CD8-positive, alpha-beta memory T cell (primary cell): Measurements from ENCODE around the gene LMX1B. TPM values are rescaled to one million over a fixed set of nuclear protein-coding genes. Genes with fewer than 3 reads are reported as not detected.
A peak's percentile ranks its signal among the peaks of the same experiment; 100 is the strongest.

Experiments
- CTCF ChIA-PET: fragments of 350-600 bp; sonication (Branson Sonifier 250); formaldehyde crosslinking; loops from one replicate; lab custom pipeline; 2021; ENCODE audit warnings: antibody characterized with exemption; lab: Charles Lee
- POLR2A ChIA-PET: fragments of 350-600 bp; sonication (Branson Sonifier 250); formaldehyde crosslinking; loops from one replicate; lab custom pipeline; 2021; ENCODE audit warnings: antibody characterized with exemption; lab: Charles Lee
- DNase-seq, 5 donors: peaks; one replicate each; pipeline versions ENCODE4 v3.0.0 to v3.0.0-alpha.2; 2020 to 2022; ENCODE audit warnings: mixed read lengths in 1 of 5
- H3K27ac ChIP-seq: one replicate; pipeline ENCODE4 v1.7.0; 2013; ENCODE audit warnings: low read depth, mild to moderate bottlenecking, low read length, moderate library complexity
- H3K27me3 ChIP-seq: 2 replicates; pipeline ENCODE4 v1.7.0; 2013; ENCODE audit warnings: low read length, mild to moderate bottlenecking; ENCODE audit not compliant: insufficient read depth, poor library complexity, severe bottlenecking
- H3K36me3 ChIP-seq: 2 replicates; pipeline ENCODE4 v1.7.0; 2013; ENCODE audit warnings: mild to moderate bottlenecking, low read length, moderate library complexity; ENCODE audit not compliant: insufficient read depth
- H3K4me1 ChIP-seq: 2 replicates; pipeline ENCODE4 v1.7.0; 2013; ENCODE audit warnings: mild to moderate bottlenecking, low read length, moderate library complexity; ENCODE audit not compliant: insufficient read depth
- H3K4me3 ChIP-seq: 2 replicates; pipeline ENCODE4 v1.7.0; 2013; ENCODE audit warnings: mild to moderate bottlenecking, low read length
- H3K9me3 ChIP-seq: 2 replicates; pipeline ENCODE4 v1.7.0; 2013; ENCODE audit warnings: mild to moderate bottlenecking, low read length
- H3K27ac Mint-ChIP-seq, 8 donors: one replicate each; pipeline ENCODE4 v1.8.0; 2020 to 2021; ENCODE audit warnings: mixed read lengths in 8 of 8, mild to moderate bottlenecking in 6 of 8, inconsistent platforms in 3 of 8, moderate library complexity in 3 of 8
- H3K27me3 Mint-ChIP-seq, 2 donors: one replicate each; pipeline ENCODE4 v1.8.0; 2020 to 2021; ENCODE audit warnings: mixed read lengths in 2 of 2, mild to moderate bottlenecking in 1 of 2, moderate library complexity in 1 of 2
- H3K36me3 Mint-ChIP-seq, 3 donors: one replicate each; pipeline ENCODE4 v1.8.0; 2020 to 2021; ENCODE audit warnings: mixed read lengths in 3 of 3, inconsistent platforms in 1 of 3, mild to moderate bottlenecking in 1 of 3
- H3K4me1 Mint-ChIP-seq, 3 donors: one replicate each; pipeline ENCODE4 v1.8.0; 2020 to 2021; ENCODE audit warnings: mixed read lengths in 3 of 3, inconsistent platforms in 1 of 3, mild to moderate bottlenecking in 1 of 3
- H3K4me3 Mint-ChIP-seq, 7 donors: one replicate each; pipeline ENCODE4 v1.8.0; 2020 to 2021; ENCODE audit warnings: mixed read lengths in 7 of 7, mild to moderate bottlenecking in 6 of 7, moderate library complexity in 4 of 7, inconsistent platforms in 2 of 7
- H3K9me3 Mint-ChIP-seq, 5 donors: one replicate each; pipeline ENCODE4 v1.8.0; 2020 to 2022; ENCODE audit warnings: mixed read lengths in 5 of 5, mild to moderate bottlenecking in 3 of 5, moderate library complexity in 2 of 5, inconsistent platforms in 1 of 5
- polyA plus RNA-seq: library from polyadenylated mRNA; unstranded; fragments of 300-500 nt; fragmentation: Illumina TruSeq; gene quantifications from one replicate; pipeline ENCODE4 v1.2.3, GENCODE V29; 2021
- total RNA-seq, 2 experiments: library from RNA; stranded (reverse); gene quantifications; one replicate each; pipeline ENCODE4 v1.2.3, GENCODE V29; 2021

The LMX1B gene
- total and polyA plus RNA-seq, 3 experiments from 2014 or later: not detected

- peaks cover 58 to 78% of the 10 kb centered on the region in 2 donors for H3K27me3 Mint-ChIP-seq
- Histone ChIP-seq H3K27me3 (peaks cover 20% of the 10 kb centered on the region), H3K36me3 (no peaks in the 10 kb centered on the region), H3K9me3 (no peaks in the 10 kb centered on the region), H3K4me3 (no peak overlapping the region), H3K4me1 (no peaks in the 10 kb centered on the region), H3K27ac (no peak overlapping the region)
- H3K27ac Mint-ChIP-seq: no peak overlapping the region
- H3K4me3 Mint-ChIP-seq: no peak overlapping the region
- POLR2A ChIA-PET: no interaction called here
- peaks cover 0 to 1% (median 0%) of the 10 kb centered on the region in 5 donors for H3K9me3 Mint-ChIP-seq
- H3K36me3 Mint-ChIP-seq: no peaks in the 10 kb centered on the region
- DNase-seq: no peak
- CTCF ChIA-PET: interaction anchor here (1.9 kb wide), 1 partner anchor 13 kb away, joined by 8 read pairs; no protein-coding TSS in a partner anchor
- H3K4me1 Mint-ChIP-seq: peaks cover 6 to 15% (median 8%) of the 10 kb centered on the region in 3 donors
These were observed 63.0 kb downstream of the LMX1B start for GRCh38 chr9:126676685-126677143.

- POLR2A ChIA-PET: interaction anchor here (0.7 kb wide), 1 partner anchor 64 kb away, joined by 6 read pairs; the partner anchor contains the start of gene LMX1B
These were observed 63.7 kb downstream of the LMX1B start for GRCh38 chr9:126677188-126678084.

GRCh38 chr9:126678989-126679388 is 65.3 kb downstream of the LMX1B start:
- Histone ChIP-seq H3K36me3 (no peaks in the 10 kb centered on the region), H3K9me3 (no peaks in the 10 kb centered on the region), H3K27me3 (peaks cover 34% of the 10 kb centered on the region), H3K4me1 (no peaks in the 10 kb centered on the region), H3K27ac (no peak overlapping the region), H3K4me3 (no peak overlapping the region)
- H3K4me3 Mint-ChIP-seq: peak overlapping the region in 1 of 7 donors; percentile 73
- H3K27me3 Mint-ChIP-seq: peaks cover 67 to 76% of the 10 kb centered on the region in 2 donors
- ChIA-PET CTCF (interaction anchor here (1.0 to 1.6 kb wide), 3 partner anchors 10 to 180 kb away, joined by 3 to 5 read pairs (median 3); no protein-coding TSS in a partner anchor), POLR2A (no interaction called here)
- H3K36me3 Mint-ChIP-seq: no peaks in the 10 kb centered on the region
- H3K9me3 Mint-ChIP-seq: peaks cover 0 to 1% (median 0%) of the 10 kb centered on the region in 5 donors
- DNase-seq: no peak
- H3K4me1 Mint-ChIP-seq: peaks cover 6 to 19% (median 8%) of the 10 kb centered on the region in 3 donors
- H3K27ac Mint-ChIP-seq: peak overlapping the region in 1 of 8 donors; percentile 7

More at GRCh38 chr9:126677188-126678084, 63.7 kb downstream of the LMX1B start:
- Mint-ChIP-seq H3K36me3 (no peaks in the 10 kb centered on the region), H3K9me3 (peaks cover 0 to 1% (median 0%) of the 10 kb centered on the region in 5 donors), H3K27ac (peak overlapping the region in 3 of 8 donors; percentile 17 to 60 (median 27)), H3K4me1 (peaks cover 6 to 15% (median 8%) of the 10 kb centered on the region in 3 donors), H3K27me3 (peaks cover 59 to 77% of the 10 kb centered on the region in 2 donors), H3K4me3 (no peak overlapping the region)
- Histone ChIP-seq H3K36me3 (no peaks in the 10 kb centered on the region), H3K4me1 (no peaks in the 10 kb centered on the region), H3K27ac (no peak overlapping the region), H3K9me3 (no peaks in the 10 kb centered on the region), H3K27me3 (peaks cover 25% of the 10 kb centered on the region), H3K4me3 (no peak overlapping the region)
- DNase-seq: no peak
- CTCF ChIA-PET: interaction anchor here (1.0 to 1.9 kb wide), 4 partner anchors 12 to 179 kb away, joined by 3 to 8 read pairs (median 4); no protein-coding TSS in a partner anchor

- H3K27me3 ChIP-seq: peaks cover 37% of the 10 kb centered on the region
- Mint-ChIP-seq H3K36me3 (no peaks in the 10 kb centered on the region), H3K4me3 (no peak overlapping the region), H3K27ac (no peak overlapping the region), H3K27me3 (peaks cover 64 to 77% of the 10 kb centered on the region in 2 donors), H3K4me1 (peaks cover under 1 to 12% (median 4%) of the 10 kb centered on the region in 3 donors), H3K9me3 (no peaks in the 10 kb centered on the region)
- H3K27ac ChIP-seq: no peak overlapping the region
- no peak overlapping the region for H3K4me3 ChIP-seq
- CTCF ChIA-PET: no interaction called here
- H3K36me3 ChIP-seq: no peaks in the 10 kb centered on the region
- DNase-seq: no peak
- POLR2A ChIA-PET: no interaction called here
- H3K4me1 ChIP-seq: no peaks in the 10 kb centered on the region
- H3K9me3 ChIP-seq: no peaks in the 10 kb centered on the region
These were observed 67.6 kb downstream of the LMX1B start for GRCh38 chr9:126681336-126681735.

- peaks cover 33% of the 10 kb centered on the region for H3K27me3 ChIP-seq
- POLR2A ChIA-PET: interaction anchor here (0.7 kb wide), 1 partner anchor 22 kb away, joined by 6 read pairs; no protein-coding TSS in a partner anchor
- Mint-ChIP-seq H3K9me3 (no peaks in the 10 kb centered on the region), H3K4me1 (peaks cover 0 to 5% (median 0%) of the 10 kb centered on the region in 3 donors), H3K4me3 (peak overlapping the region in 1 of 7 donors; percentile 8), H3K36me3 (no peaks in the 10 kb centered on the region), H3K27me3 (peaks cover 58 to 74% of the 10 kb centered on the region in 2 donors), H3K27ac (no peak overlapping the region)
- no peak for DNase-seq
- no peak overlapping the region for H3K27ac ChIP-seq
- CTCF ChIA-PET: no interaction called here
- no peaks in the 10 kb centered on the region for H3K9me3 ChIP-seq
- no peaks in the 10 kb centered on the region for H3K4me1 ChIP-seq
- no peaks in the 10 kb centered on the region for H3K36me3 ChIP-seq
- H3K4me3 ChIP-seq: no peak overlapping the region
These were observed 68.5 kb downstream of the LMX1B start for GRCh38 chr9:126682113-126682810.

- no peaks in the 10 kb centered on the region for H3K36me3 Mint-ChIP-seq
- ChIA-PET CTCF (no interaction called here), POLR2A (interaction anchor here (0.7 kb wide), 1 partner anchor 23 kb away, joined by 6 read pairs; no protein-coding TSS in a partner anchor)
- no peaks in the 10 kb centered on the region for H3K9me3 Mint-ChIP-seq
- H3K27ac ChIP-seq: no peak overlapping the region
- H3K4me3 ChIP-seq: no peak overlapping the region
- H3K36me3 ChIP-seq: no peaks in the 10 kb centered on the region
- no peak overlapping the region for H3K27ac Mint-ChIP-seq
- H3K27me3 ChIP-seq: peaks cover 33% of the 10 kb centered on the region
- H3K4me1 ChIP-seq: no peaks in the 10 kb centered on the region
- H3K4me3 Mint-ChIP-seq: peak overlapping the region in 3 of 7 donors; percentile 28 to 35 (median 33)
- H3K4me1 Mint-ChIP-seq: peaks cover 0 to 5% (median 0%) of the 10 kb centered on the region in 3 donors
- H3K27me3 Mint-ChIP-seq: peaks cover 56 to 76% of the 10 kb centered on the region in 2 donors
- no peak for DNase-seq
- H3K9me3 ChIP-seq: no peaks in the 10 kb centered on the region
These were observed 69.4 kb downstream of the LMX1B start for GRCh38 chr9:126682928-126683697.

GRCh38 chr9:126683698-126684044 is 69.9 kb downstream of the LMX1B start:
- H3K27me3 ChIP-seq: peaks cover 33% of the 10 kb centered on the region
- H3K4me1 Mint-ChIP-seq: peaks cover 0 to 5% (median 0%) of the 10 kb centered on the region in 3 donors
- H3K9me3 ChIP-seq: no peaks in the 10 kb centered on the region
- ChIA-PET CTCF (no interaction called here), POLR2A (no interaction called here)
- peak overlapping the region in 3 of 7 donors; percentile 28 to 35 (median 33) for H3K4me3 Mint-ChIP-seq
- no peaks in the 10 kb centered on the region for H3K9me3 Mint-ChIP-seq
- no peak overlapping the region for H3K27ac ChIP-seq
- H3K4me3 ChIP-seq: no peak overlapping the region
- peaks cover 57 to 75% of the 10 kb centered on the region in 2 donors for H3K27me3 Mint-ChIP-seq
- DNase-seq: no peak
- H3K36me3 Mint-ChIP-seq: no peaks in the 10 kb centered on the region
- H3K4me1 ChIP-seq: no peaks in the 10 kb centered on the region
- no peaks in the 10 kb centered on the region for H3K36me3 ChIP-seq
- H3K27ac Mint-ChIP-seq: no peak overlapping the region
